AG09309 (cell line): ENCODE measurements around the gene APOC1.

Source experiments
- DNase-seq: peaks from one replicate; pipeline ENCODE4 v3.0.0-alpha.2; 2010; ENCODE audit warnings: low read depth
- H3K4me3 ChIP-seq: 2 replicates; pipeline ENCODE4 v1.5.1; 2011; ENCODE audit warnings: mild to moderate bottlenecking, low read depth, low read length, moderate library complexity; ENCODE audit not compliant: control insufficient read depth
- CTCF ChIP-seq: IDR thresholded peaks from 2 replicates; pipeline ENCODE4 v1.5.1; 2011; ENCODE audit warnings: mild to moderate bottlenecking, low read depth, low read length, inconsistent platforms; ENCODE audit not compliant: insufficient read depth, control insufficient read depth; ENCODE audit errors: missing control alignments

The APOC1 gene

GRCh38 chr19:44954278-44954648 is 39.9 kb downstream of the APOC1 start:
- no peak for TF ChIP-seq CTCF
- peak overlapping the region; percentile 98 for H3K4me3 ChIP-seq
- DNase-seq = no peak

- H3K4me3 ChIP-seq = peak within 1 kb of the TSS; percentile 98
- TF ChIP-seq CTCF = no peak
- DNase-seq = peak; percentile 87
These were observed 40.5 kb downstream of the APOC1 start, which contains the start of gene CLPTM1 for GRCh38 chr19:44954649-44955504. CLPTM1 (plus strand) TSS chr19:44955380; CDS start chr19:44955396, 16 bp downstream.

- DNase-seq = no peak
- peak overlapping the region; percentile 98 for H3K4me3 ChIP-seq
- TF ChIP-seq CTCF = no peak
These were observed 41.4 kb downstream of the APOC1 start for GRCh38 chr19:44955505-44956439.

GRCh38 chr19:44957526-44957925 is 43.1 kb downstream of the APOC1 start:
- no peak overlapping the region for H3K4me3 ChIP-seq
- no peak for TF ChIP-seq CTCF
- DNase-seq = no peak

GRCh38 chr19:44958090-44958489 is 43.7 kb downstream of the APOC1 start:
- H3K4me3 ChIP-seq = no peak overlapping the region
- no peak for TF ChIP-seq CTCF
- no peak for DNase-seq

GRCh38 chr19:44959691-44960090 is 45.3 kb downstream of the APOC1 start:
- TF ChIP-seq CTCF = no peak
- no peak for DNase-seq
- H3K4me3 ChIP-seq = no peak overlapping the region
